Measurements from ENCODE around the gene CHN1.

The CHN1 gene

DNA sequence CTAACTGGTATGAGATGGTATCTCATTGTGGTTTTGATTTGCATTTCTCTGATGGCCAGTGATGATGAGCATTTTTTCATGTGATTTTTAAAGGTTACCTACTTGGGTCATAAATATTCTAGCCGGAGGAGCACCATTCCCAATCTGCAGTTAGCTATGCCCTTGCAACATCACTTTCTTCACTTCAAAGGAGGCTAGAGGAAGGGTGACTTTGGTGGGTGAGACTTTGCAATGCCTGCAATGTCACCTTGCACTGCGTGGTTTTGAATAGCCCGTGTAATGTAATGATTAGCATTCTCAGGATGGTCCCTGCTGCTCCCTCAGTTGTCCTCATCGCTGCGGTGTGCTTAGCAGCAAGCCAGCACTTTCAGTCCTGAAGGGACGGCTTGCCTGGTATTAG, 184.8 kb downstream of the CHN1 start:
- no peak for DNase-seq

DNA sequence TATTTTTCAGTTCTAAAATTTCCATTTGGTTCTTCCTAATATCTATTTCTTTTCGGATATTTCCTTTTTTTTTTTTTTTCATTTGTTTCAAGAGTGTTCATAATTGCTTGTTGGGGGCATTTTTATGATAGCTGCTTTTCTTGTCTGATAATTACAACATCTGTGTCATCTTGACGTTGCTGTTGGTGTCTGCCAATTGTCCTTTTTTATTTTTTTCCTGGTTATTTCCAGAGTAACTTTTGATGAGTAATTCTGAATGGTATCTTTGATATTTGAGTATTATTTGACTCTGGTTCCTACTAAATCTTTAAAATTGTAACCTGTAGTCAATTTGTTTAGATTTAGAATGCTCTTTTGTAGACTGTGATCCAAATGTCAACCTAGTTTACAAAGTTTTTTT, 189.7 kb downstream of the CHN1 start:
- no peak for DNase-seq

DNA sequence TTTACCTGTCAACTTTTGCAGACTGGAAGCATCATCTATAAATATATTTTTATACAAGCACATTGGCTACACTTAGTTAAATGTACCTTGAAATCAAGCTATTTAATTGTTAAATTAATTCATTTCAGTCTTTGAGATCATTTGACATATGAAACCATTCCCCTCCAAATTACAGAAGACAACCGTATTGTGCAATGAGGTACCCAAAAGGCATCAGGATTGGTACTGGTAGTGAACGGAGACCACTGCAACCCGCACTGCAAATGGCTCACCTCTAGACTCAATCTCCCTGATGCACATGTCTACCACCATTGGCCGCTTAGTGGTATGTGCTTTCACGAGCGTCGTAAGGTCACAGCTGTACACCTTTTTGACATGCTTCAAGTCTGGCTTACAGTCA, 193.1 kb downstream of the CHN1 start:
- DNase-seq, result no peak

DNA sequence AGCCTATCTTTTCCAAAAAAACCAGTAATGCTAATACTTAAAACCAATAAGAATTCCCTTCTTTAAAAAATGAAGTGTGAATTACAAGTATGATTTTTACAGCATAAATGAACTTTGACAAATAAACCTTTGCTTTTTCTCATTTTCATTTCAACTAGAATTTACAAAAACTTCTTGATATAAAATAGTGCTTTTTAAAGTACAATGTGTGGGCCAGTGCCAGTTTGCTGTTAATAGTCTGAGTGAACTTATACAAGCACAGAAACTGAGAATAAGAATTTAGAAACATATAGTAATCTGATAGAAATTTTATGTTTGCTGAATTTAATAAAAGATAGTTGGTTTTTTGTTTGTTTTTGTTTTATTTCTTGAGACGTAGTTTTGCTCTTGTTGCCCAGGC, 197.2 kb downstream of the CHN1 start:
- no peak for DNase-seq

DNA sequence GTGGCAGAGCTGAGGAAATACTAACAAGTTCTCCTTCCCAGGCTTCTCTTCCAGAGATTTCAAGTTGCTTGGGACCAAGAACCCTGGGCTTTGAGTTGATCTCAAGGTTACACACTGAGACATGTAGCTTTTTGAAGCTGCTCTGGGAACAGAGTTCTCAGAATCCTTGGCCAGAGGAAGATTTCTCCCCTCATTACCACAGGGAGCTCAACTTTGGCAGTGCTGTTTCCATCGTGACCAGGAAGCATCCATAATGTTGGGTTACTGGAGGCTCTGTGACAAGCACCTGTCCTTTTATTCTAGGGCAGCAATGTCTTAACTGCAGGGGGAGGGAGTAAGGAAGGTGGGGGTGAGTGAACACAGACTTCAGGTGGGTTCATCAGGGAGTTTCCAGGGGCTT, 199.4 kb downstream of the CHN1 start:
- DNase-seq, result no peak

DNA sequence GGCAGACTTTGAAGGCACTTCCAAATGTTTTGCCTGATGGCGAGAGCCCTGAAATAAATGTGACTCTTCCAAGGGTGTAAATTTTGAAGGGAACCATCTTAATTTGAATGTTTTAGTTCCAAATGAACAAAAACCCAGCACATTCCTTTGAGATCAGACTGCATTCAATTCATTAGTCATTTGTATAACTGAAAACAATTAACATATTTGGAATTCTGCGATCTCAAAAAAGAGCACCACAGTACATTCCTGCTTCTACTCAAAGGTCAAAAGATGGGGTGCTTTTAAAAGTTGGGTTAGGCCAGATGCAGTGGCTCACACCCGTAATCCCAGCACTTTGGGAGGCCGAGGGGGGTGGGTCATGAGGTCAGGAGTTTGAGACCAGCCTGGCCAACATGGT, 202.7 kb downstream of the CHN1 start:
- no peak for DNase-seq

DNA sequence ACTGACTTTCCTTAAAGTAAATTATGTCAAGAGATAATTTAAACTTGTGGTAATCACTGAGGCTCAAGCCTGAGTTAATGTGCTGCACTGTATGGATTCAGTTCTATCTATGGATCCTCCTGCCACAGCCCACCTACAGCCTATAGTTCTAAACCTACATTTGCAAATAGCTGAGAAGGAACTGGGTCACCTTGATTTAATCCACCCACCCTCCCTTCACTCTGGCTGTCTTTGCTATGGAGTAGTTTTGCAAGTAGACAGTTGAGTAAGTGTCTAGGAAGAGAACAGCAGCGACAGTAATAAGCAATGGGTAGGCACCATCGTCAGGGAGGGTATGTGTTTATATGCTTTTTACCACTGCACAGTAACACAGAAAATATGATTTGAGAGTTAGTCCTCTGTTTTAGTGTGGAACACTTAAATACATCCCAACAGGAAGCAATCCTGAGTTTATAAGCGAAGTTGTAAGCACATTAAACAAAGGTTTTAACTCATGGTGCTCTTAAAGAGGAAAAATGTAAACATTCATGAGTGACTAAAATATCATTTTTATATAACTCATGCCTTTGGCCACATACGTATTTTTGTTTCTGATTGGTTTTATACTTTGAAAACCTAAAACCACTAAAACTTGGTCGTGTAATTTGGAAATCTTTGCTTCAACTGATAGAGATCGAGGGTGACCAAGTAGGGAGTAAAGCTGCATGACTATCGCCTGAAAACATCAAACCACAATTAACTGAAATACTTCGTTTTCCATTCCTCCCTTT, 204.6 kb downstream of the CHN1 start:
- DNase-seq, result no peak

DNA sequence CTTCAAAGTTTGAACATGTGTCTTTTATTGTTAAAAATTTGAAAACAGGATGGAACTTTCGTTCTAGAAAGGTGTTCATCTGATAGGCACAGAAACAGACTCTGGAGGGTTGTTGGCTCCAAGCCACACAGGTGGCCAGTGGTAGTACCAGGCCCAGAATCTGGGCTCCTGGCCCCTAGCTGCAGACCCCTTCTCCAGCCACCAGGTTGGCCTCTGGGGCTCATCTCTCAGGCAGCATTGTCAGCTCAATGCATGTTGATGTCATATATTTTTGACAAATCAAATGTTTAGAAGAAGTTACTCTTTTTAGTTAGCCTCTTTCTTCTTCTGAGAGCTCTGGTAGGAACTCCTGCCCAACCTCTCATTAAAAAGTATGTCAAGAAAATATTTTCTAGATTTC, 206.4 kb downstream of the CHN1 start:
- DNase-seq, result no peak

DNA sequence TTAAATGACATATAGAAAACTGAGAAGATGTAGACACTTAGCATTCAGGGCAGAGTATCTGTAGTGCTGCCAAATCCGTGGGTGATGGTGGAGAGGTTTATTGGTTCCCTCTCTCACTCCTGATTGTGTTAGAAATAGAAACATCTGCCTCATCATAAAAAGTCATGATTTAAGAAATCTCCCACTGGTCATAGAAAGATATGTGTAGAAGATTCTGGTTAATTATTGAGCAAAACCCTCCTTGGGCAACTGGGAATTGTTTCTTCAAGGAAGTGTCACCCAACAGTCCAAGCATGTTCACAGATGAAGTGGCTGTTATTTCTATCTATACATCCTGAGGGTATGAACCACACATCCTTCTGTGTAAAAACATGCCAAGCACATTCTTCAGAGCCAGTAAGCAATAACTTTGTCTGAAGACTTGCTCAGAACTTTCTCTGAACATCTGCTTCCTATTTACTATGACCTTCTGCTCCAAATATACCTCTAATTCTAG, 207.4 kb downstream of the CHN1 start:
- DNase-seq, result no peak

DNA sequence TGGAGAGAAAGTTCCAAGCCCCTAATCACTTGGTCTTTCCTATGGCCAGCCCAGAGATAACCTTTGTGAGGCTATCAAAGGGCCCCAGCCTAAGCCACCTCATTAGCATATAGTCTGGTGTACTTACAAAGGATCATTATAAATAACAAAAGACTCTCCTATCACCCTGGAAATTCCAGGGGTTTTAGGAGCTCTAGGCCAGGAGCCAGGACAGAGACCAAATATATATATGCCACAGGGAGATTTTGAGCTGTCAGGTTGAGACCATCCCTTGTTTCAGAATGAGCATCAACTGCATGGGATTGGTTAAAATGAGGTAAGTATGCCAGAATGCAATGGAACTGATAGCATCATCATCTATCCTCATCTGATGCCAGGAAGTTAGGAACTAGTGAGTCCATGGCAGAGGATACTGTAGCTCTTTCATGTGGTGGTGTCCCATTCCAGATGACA, 208.8 kb downstream of the CHN1 start:
- DNase-seq, result no peak

DNA sequence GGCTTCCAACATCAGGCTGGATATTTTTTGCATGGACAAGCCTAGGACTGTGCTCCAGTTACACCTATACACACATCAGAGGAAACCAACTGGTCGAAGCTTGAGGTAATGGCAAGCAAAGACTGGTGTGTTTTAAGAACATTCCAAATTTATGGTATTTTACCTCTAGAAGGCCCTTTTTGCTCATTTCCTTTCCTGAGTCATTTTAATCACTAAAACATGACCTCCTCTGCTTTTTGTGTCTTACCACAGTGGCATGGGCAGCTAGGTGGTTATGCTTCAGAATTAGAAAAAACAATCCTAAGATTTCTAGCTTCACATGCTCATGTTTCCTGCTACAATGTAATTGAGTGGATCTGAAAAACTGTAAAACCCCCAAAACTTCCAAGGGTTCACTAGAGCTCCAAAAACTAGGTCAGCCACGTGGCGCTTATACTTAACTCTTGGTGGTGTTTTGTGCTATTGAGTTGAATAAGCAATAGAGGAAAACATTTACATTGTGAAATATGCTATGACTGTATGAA, 210.3 kb downstream of the CHN1 start:
- no peak for DNase-seq

DNA sequence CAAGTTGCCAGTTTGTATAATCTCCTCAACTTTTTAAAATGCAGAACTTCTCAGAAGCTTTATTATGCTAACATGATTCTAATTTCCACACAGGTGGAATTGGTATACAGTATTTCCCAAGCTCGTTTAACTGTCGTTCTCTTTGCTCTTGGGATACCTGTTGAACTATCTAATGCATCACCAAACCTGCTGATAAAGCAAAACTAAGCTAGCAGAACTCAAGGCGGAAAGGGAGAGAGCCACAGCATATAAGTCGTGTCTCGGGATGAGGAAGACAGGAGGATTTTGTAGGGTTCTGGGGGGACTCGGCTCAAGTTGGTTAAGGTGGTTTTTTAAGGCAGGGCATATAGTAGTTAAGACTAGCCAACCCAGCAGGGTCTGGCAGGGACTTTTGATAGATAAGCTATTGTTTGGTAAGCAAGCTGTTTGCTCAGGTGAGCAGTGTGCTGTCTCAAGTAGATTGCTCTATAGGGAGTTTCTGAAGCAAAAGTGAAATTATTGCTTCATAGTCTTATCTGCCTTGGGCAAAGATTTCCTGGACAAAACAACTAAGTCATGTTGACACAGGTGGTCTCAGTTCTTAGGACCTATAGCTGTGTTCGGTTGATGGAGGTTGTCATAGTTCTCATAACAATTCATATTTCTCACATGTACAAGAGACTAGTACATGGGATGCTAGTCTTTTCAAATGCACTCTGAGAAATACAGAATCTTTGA, 212.7 kb downstream of the CHN1 start:
- DNase-seq, result no peak

DNA sequence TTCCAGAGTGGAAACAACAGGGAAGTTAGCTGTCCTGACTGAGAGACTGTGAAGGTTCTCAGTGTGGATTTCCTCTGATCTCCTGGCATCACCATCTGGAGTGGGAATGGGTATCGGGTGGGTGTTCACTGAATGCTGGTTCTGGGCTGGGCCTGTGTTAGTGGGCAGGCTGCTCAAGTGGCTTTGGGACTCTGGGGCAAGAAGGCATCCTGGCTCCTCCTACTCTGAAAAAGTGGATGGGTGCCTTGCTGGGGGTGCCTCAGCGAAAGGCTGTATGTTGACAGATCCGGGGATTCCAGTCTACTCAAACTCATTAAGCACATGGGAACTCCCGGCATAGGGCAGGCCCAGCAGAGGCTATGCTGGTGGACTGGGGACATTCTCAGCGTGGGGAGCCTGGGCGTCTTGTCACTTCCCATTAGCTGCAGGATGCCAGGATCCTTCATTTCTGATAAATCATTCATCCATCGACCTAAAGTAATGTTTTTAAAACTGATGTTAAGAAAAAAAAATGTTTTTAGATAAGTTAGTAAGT, 213.4 kb downstream of the CHN1 start:
- no peak for DNase-seq

DNA sequence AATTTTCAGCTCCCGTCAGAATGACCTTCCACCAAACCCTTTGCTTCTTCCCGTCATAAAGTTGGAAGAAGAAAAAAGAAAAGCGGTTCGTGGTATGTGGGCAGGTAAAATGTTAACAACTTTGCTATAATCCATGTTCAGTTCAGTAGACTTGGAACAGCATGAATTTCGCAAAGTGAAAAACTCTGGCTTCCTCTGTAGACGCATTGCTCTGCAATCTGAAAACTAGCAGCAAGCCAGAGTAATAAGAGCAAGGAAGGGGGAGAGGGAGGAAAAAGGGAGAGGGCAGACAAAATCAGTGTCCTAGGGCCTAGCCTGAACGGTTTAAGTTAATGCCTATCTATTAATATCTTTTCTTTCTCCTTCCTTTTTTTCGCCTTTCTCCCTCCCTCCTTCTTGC, 214.2 kb downstream of the CHN1 start:
- DNase-seq, result no peak

DNA sequence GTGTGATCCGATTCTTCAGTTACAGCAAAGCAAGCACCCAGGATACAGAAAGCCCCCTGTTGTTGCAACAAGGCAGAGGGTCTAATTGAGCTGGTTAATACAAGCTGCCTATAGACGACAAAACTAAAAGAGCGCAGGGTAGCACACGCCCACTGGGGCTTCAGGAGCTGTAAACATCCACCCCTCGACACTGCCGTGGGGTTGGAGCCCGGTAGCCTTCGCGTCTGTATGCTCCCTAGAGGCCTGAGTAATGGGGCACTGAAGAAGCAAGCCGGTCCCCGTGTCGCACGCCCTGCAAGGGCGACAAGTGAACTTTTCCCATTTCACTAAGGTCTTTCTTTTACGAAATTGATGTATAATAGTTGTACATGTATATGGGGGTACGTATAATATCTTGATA, 216.2 kb downstream of the CHN1 start:
- DNase-seq, result no peak

DNA sequence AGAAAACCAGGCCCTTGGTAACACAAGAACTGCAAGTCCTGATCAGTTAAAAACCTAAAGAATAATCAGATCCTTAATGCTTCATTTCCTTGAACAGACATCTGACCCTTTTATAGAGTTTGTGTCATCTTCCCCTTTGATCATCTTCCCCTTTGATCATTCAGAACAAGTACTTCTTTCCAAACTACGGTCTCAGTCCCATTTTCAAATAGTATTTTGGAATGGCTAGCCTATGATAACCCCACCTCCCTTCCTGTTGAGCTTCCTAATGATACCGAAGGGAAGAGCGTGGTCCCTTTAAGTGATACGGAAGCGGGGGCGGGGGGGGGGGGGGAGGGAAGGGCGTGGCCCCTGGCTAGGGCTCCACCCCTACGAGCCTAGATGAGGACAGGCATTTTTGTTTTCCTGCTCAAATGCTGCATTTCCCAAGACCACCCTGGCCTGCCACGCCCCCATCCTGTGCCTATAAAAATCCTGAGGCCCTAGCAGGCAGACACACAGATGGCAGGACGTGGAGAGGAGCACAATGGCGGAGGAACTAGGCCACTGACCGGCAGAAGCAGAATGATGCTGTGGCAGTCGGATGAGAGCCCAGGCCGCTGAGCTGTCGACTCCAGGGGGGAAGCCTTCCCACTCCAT, 216.8 kb downstream of the CHN1 start:
- no peak for DNase-seq

DNA sequence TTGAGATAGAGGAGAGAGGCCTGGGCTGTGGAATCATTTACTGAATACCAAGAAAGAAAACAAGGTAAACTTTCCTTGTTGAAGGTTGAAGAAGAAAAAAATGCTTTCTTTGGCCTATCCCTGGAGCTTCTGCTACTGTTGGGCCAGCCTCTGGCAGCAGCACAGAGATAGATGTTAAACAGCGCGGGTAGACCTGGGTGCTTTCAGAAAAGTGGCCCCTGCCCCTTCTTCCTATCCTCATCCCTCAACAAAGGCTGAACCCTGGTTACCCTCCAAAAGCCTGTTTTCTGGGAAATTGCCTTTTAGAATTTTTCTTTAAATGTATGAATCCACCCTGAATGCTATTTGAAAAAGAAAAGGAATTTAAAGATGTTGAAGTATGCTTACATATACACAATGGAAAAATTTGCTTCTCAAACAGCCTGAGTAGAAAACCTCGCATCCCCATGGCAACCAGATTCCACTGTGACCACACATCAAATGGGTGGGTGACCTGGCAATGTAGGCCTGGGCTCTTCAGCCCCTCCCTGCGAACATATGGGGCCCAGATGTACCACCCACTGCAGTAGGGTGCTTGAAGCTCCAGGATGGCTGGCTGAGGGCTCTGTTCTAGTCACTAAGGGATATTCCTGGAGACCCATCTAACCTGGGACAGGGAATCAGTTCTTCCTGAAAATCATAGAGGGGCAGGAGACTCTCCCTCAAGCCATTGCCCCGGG, 217.5 kb downstream of the CHN1 start:
- no peak for DNase-seq

DNA sequence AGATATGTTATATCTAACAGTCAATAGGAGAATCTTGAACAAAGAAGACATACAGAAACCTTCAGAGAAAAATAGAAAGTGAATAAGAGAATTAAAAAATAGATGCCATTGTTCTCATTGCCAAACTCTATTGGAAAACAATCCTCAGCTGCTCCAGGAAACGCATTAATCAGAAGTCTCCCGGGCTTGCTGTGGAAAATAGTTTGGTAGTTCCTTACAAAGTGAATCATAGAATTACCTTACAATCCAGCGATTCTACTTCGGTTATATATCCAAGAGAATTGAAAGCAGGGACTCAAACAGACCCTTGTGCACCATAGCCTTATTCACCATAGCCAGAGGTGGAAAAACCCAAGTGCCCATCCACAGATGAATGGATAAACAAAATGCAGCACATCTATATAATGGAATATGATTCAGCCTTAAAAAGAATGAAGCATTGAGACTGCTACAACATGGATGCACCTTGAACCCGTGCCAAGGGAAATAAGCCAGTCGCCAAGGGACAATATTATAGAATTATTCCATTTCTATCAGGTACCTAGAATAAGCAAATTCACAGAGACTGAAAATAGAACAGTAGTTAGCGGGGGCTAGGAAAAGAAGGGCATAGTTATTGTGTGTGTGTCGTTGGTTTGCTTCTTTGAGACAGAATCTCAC, 219.0 kb downstream of the CHN1 start:
- DNase-seq, result no peak

DNA sequence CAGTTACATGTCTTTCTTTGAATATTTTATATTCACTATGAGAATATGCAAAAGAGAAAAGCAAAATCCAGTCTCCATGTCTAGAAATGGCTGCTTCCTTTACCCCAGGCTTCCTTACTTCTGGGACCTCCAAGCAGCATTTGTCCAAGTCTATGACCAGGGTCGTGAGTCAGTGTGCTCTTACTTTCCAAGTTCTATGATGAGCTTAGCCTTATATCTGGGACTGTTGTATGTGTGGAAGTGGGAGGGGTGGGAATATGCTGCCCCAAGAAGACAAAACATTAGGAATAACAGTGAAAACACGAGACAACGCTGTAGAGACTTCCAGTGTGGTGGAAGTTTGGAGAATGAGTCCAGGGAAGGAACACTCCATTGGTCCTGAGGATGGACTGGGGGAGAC, 219.7 kb downstream of the CHN1 start:
- no peak for DNase-seq

DNA sequence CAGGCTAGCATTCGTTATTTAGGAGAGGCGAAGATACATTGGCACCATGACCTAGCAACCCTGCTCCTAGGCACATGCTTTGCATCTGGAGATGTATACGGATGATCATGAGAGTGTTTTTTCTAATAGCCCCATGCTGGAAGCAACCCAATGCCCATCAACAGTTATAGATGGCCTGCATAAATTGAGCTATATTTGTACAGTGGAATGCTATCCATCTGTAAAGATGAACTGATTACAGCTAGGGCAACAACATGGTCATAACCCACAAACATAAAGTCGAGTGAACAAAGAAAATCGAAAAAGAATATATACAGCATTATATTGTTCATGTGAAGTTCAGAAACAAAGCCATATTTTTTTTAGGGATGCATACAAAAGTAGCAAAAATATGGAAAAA, 220.3 kb downstream of the CHN1 start:
- DNase-seq, result no peak

DNA sequence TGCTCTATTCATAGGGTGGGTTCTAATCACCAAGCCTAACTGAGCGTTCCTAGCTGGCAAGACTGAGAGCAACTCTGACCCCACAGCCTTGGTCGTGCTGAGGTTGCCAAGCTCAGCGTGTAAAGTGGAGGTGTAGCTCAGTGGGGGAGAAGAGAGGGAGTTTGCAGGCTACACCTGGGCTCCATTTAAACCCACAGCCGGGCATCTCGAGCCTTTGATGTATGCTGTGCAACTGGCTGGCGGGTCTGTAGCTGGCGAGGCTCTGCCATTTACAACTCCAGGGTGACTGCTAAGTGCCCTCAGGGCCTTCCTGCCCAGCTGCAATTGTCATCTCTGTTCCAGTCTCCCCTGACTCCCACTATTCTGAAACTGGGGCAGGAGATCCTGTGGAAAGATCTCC, 220.9 kb downstream of the CHN1 start:
- no peak for DNase-seq

DNA sequence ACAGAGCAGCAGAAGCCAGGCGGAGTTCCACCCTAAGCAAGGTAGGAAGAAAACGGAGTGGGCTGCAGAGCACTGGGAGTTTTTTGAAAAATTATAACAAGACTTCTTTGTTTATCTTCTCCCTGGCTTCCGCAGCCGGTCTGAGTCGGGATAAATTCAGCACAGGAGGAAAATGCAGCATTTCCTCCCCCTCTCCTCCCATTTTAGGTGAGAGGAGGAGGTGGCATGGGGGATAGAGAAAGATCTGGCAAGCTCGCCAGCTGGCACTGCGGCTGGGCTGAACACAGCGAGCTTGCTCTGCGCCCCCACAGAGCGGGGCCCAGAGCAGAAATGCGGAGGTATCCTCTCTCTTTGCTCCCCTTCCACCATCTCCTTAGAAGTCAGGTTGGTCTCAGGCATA, 223.2 kb downstream of the CHN1 start:
- no peak for DNase-seq

Measured in NCI-H1436 (cell line).